Ureter (tissue), 1 donor: Measurements from ENCODE around the gene TRIM37. TPM values are rescaled to one million over a fixed set of nuclear protein-coding genes. Genes with fewer than 3 reads are reported as not detected.

ENCODE experiments used
- DNase-seq: peaks from one replicate; pipeline ENCODE4 v3.0.0-alpha.2; 2020; ENCODE audit warnings: low spot score
- total RNA-seq: library from RNA; stranded (reverse); gene quantifications from one replicate; pipeline ENCODE4 v1.2.4, GENCODE V29; 2023
- donor health status: DM: yes; HTN: yes; CAD: no.

Gene TRIM37
- total RNA-seq, 1 donor from 2014 or later: 17.2 TPM

GRCh38 chr17:58947411-58947810 is 159.3 kb downstream of the TRIM37 start:
- DNase-seq: no peak

DNA sequence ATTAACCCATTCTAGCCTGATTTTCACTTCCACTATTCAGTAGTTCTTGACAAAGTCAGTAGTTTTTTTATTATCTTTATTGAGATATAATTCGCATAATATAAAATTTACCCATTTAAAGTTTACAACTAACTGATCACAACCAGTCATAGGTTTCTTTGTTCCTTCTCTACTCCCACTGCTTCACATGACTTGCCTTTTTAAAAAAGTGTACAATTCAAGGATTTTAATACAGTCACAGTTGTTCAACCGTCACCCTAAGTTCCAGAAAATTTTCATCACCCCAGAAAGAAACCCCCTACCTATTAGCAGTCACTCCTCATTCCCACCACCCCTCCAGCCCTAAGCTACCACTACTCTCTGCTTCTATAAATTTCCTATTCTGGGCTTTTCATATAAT is 162.5 kb downstream of the TRIM37 start:
- DNase-seq: no peak

- DNase-seq: no peak
Observed at GRCh38 chr17:58936295-58936694, 170.4 kb downstream of the TRIM37 start.

GRCh38 chr17:58932956-58933355 is 173.7 kb downstream of the TRIM37 start:
- no peak for DNase-seq

Other genes with a start within 250 kb of the TRIM37 start
- 27.6 TPM for gene SKA2, start 48.3 kb upstream of the TRIM37 start, total RNA-seq
- gene PRR11, start 48.9 kb upstream of the TRIM37 start, total RNA-seq: 1.0 TPM
- 10.8 TPM for gene SMG8, start 103.2 kb upstream of the TRIM37 start, total RNA-seq
- 3.6 TPM for gene GDPD1, start 113.6 kb upstream of the TRIM37 start, total RNA-seq
- 29.4 TPM for gene YPEL2, start 224.8 kb upstream of the TRIM37 start, total RNA-seq